AG04450 (cell line): ENCODE data around the gene KRTAP10-1. TPM values are rescaled to one million over a fixed set of nuclear protein-coding genes. Genes with fewer than 3 reads are reported as not detected.
"Not testable (repeated sequence)": the region's sequence is repeated elsewhere in the genome, so short reads cannot be mapped to it uniquely, and the experiment has no call there.

Experiments used
- CTCF ChIA-PET: fragments of 300-600, 350-600 bp; formaldehyde crosslinking; extraction: SDS; loops from one replicate; lab custom pipeline; 2022; ENCODE audit warnings: antibody characterized with exemption, inconsistent platforms; lab: Charles Lee
- POLR2A ChIA-PET: fragments of 350-600 bp; formaldehyde crosslinking; extraction: SDS; loops from one replicate; lab custom pipeline; 2021; ENCODE audit warnings: antibody characterized with exemption, inconsistent platforms; lab: Yijun Ruan, JAX
- DNase-seq: peaks from one replicate; pipeline ENCODE4 v3.0.0-alpha.2; 2011; ENCODE audit warnings: low read depth, low spot score
- H3K27ac ChIP-seq: one replicate; pipeline ENCODE4 v1.5.1; 2012; ENCODE audit warnings: low read depth, low read length, control low read depth
- H3K27me3 ChIP-seq: one replicate; pipeline ENCODE4 v1.6.0; 2012; ENCODE audit warnings: low read length; ENCODE audit not compliant: control insufficient read depth, insufficient read depth
- H3K4me3 ChIP-seq: 2 replicates; pipeline ENCODE4 v1.5.1; 2011; ENCODE audit warnings: mild to moderate bottlenecking, low read depth, low read length, control low read depth
- H3K9me3 ChIP-seq: 2 replicates; pipeline ENCODE4 v1.5.1; 2012; ENCODE audit warnings: low read length; ENCODE audit not compliant: control insufficient read depth, insufficient read depth
- polyA plus RNA-seq: library from polyadenylated mRNA; depleted of rRNA; stranded (reverse); fragments of >200 nt; gene quantifications from 2 replicates; pipeline ENCODE4 v1.2.3, GENCODE V29; 2011
- TF ChIP-seq, protein P1 (sequence below): IDR thresholded peaks from 2 replicates; pipeline ENCODE4 v1.5.1; 2011; ENCODE audit warnings: low read depth, low read length, control low read depth, inconsistent platforms

Gene KRTAP10-1
- polyA plus RNA-seq, 1 experiment, result not detected

GRCh38 chr21:44564886-44565598, 25.0 kb upstream of the KRTAP10-1 start:
- no peak for DNase-seq
- Histone ChIP-seq H3K9me3 (peaks cover 12% of the 10 kb centered on the region; the same call in 1 of the 2 replicates), H3K27me3 (no peaks in the 10 kb centered on the region), H3K27ac (no peak overlapping the region), H3K4me3 (no peak overlapping the region)
- TF ChIP-seq, protein P1, sequence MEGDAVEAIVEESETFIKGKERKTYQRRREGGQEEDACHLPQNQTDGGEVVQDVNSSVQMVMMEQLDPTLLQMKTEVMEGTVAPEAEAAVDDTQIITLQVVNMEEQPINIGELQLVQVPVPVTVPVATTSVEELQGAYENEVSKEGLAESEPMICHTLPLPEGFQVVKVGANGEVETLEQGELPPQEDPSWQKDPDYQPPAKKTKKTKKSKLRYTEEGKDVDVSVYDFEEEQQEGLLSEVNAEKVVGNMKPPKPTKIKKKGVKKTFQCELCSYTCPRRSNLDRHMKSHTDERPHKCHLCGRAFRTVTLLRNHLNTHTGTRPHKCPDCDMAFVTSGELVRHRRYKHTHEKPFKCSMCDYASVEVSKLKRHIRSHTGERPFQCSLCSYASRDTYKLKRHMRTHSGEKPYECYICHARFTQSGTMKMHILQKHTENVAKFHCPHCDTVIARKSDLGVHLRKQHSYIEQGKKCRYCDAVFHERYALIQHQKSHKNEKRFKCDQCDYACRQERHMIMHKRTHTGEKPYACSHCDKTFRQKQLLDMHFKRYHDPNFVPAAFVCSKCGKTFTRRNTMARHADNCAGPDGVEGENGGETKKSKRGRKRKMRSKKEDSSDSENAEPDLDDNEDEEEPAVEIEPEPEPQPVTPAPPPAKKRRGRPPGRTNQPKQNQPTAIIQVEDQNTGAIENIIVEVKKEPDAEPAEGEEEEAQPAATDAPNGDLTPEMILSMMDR, result no peak
- ChIA-PET CTCF (no interaction called here), POLR2A (no interaction called here)

DNA sequence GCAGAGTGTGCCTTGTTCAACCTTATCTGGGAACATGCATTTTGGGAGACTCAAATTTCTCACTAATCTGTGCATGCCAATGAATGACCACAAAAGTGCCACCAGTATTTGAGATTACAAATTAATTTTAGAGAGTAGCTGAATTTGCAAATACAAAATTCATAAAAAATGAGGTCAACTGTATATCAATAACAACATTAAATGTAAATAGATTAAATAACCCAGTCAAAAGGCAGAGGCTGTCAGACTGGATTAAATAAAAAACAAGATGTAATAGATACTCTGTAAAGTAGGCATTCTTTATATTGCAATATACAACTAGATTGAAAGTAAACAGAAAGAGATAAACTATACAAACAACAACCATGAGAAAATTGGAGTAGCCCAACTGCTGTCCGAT, 24.1 kb upstream of the KRTAP10-1 start:
- ChIA-PET CTCF (no interaction called here), POLR2A (no interaction called here)
- DNase-seq, result no peak
- Histone ChIP-seq H3K9me3 (peaks cover 9% of the 10 kb centered on the region; the same call in 1 of the 2 replicates), H3K4me3 (no peak overlapping the region), H3K27me3 (no peaks in the 10 kb centered on the region), H3K27ac (no peak overlapping the region)
- TF ChIP-seq, protein P1, result no peak

GRCh38 chr21:44558695-44559094, 18.7 kb upstream of the KRTAP10-1 start, which contains the start of gene KRTAP10-3:
Gene KRTAP10-3 (minus strand): TSS chr21:44558795. CDS start chr21:44558715, 80 bp downstream.
- DNase-seq, result no peak
- TF ChIP-seq, protein P1, result no peak
- ChIA-PET POLR2A (no interaction called here), CTCF (no interaction called here)
- Histone ChIP-seq H3K27ac (no peak within 1 kb of the TSS), H3K9me3 (no peaks in the 10 kb centered on the region), H3K27me3 (peaks cover 5% of the 10 kb centered on the region), H3K4me3 (no peak within 1 kb of the TSS)

- H3K27me3 ChIP-seq, H3K9me3 ChIP-seq, POLR2A ChIA-PET, DNase-seq, H3K4me3 ChIP-seq, H3K27ac ChIP-seq, CTCF ChIA-PET: not testable (repeated sequence)
These were observed 18.3 kb upstream of the KRTAP10-1 start for GRCh38 chr21:44558329-44558675.

GRCh38 chr21:44557491-44558328, 17.7 kb upstream of the KRTAP10-1 start:
- DNase-seq, result no peak
- Histone ChIP-seq H3K9me3 (no peaks in the 10 kb centered on the region), H3K27me3 (peaks cover 5% of the 10 kb centered on the region), H3K4me3 (no peak overlapping the region), H3K27ac (no peak overlapping the region)
- TF ChIP-seq, protein P1, result no peak
- ChIA-PET POLR2A (no interaction called here), CTCF (no interaction called here)
